GM23338 (cell line): ENCODE results near the gene GJB3.

Experiments used
- CREB1 ChIP-seq: fragments of 250-450 bp; sonication (Bioruptor Pico); IDR thresholded peaks from 2 replicates; pipeline ENCODE4 v1.5.0; 2020; ENCODE audit warnings: low read depth, mild to moderate bottlenecking, moderate library complexity
- EZH2 ChIP-seq: fragments of 200-600 bp; sonication (generic); IDR thresholded peaks from one replicate; pipeline ENCODE4 v1.8.0; 2017; ENCODE audit warnings: antibody characterized with exemption, mild to moderate bottlenecking, low read depth; ENCODE audit not compliant: unreplicated experiment
- JUNB ChIP-seq: IDR thresholded peaks from one replicate; pipeline ENCODE4 v1.6.1; 2016; ENCODE audit warnings: antibody characterized with exemption; ENCODE audit not compliant: unreplicated experiment
- NANOG ChIP-seq: IDR thresholded peaks from 2 replicates; pipeline ENCODE4 v1.6.1; 2016; ENCODE audit warnings: antibody characterized with exemption, borderline replicate concordance
- POLR2AphosphoS5 ChIP-seq: IDR thresholded peaks from 2 replicates; pipeline ENCODE4 v1.6.1; 2016; ENCODE audit warnings: antibody characterized with exemption, low read depth
- ZNF114 ChIP-seq: fragments of 250-450 bp; sonication (Bioruptor Pico); IDR thresholded peaks from 2 replicates; pipeline ENCODE4 v1.5.0; 2020; ENCODE audit warnings: mild to moderate bottlenecking, moderate library complexity
- TF ChIP-seq, protein P1 (sequence below), 2 experiments: fragments of 200-600 bp in 1 of 2; sonication (generic) in 1 of 2; conservative IDR thresholded peaks; 2 replicates each; pipeline versions ENCODE4 v1.5.1 to v1.6.1; 2016 to 2017; ENCODE audit warnings: antibody characterized with exemption in 2 of 2, low read depth in 2 of 2, mild to moderate bottlenecking in 2 of 2, moderate library complexity in 1 of 2
- TF ChIP-seq, protein P2 (sequence below): IDR thresholded peaks from one replicate; pipeline ENCODE4 v1.6.1; 2018; ENCODE audit warnings: antibody characterized with exemption; ENCODE audit not compliant: unreplicated experiment

DNA sequence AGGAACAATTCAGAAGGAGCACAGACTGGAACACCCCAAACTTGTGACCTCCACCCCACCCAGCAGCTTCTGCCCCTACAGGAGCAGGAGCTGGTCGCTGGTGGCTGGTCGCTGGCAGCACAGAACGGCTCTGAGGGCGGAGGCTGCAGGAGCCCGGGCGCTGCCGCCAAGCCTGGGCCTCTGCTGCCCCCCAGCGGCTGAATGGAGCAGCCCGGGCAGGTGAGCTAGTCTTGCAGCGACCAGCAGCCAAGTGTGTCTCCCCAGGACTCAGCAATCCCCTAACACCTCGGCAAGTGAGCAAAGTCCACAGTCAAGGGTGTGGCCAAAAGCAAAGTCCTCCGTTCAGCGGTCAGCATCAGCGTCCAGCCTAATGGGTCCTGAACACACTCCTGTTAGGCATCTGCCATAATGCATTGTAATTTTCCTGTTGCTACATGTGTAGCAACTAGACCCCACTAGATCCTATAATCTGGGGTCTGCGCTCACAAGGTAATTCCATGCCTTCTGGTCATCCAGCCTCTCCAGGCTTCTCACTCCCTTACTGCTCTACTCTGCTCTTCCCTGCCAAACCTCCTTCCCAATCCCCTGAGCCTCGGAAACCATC is 38.2 kb upstream of the GJB3 start:
- TF ChIP-seq, protein P1, sequence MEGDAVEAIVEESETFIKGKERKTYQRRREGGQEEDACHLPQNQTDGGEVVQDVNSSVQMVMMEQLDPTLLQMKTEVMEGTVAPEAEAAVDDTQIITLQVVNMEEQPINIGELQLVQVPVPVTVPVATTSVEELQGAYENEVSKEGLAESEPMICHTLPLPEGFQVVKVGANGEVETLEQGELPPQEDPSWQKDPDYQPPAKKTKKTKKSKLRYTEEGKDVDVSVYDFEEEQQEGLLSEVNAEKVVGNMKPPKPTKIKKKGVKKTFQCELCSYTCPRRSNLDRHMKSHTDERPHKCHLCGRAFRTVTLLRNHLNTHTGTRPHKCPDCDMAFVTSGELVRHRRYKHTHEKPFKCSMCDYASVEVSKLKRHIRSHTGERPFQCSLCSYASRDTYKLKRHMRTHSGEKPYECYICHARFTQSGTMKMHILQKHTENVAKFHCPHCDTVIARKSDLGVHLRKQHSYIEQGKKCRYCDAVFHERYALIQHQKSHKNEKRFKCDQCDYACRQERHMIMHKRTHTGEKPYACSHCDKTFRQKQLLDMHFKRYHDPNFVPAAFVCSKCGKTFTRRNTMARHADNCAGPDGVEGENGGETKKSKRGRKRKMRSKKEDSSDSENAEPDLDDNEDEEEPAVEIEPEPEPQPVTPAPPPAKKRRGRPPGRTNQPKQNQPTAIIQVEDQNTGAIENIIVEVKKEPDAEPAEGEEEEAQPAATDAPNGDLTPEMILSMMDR (conservative IDR thresholded peaks at IDR 0.05; ENCODE audit: low read depth in 2 of 2), result peak; percentile 70 to 97
- TF ChIP-seq ZNF114 (CRISPR knock-in tag) (no peak), POLR2AphosphoS5 (no peak), JUNB (no peak), EZH2 (no peak), CREB1 (CRISPR knock-in tag) (no peak), NANOG (no peak)
- TF ChIP-seq, protein P2, sequence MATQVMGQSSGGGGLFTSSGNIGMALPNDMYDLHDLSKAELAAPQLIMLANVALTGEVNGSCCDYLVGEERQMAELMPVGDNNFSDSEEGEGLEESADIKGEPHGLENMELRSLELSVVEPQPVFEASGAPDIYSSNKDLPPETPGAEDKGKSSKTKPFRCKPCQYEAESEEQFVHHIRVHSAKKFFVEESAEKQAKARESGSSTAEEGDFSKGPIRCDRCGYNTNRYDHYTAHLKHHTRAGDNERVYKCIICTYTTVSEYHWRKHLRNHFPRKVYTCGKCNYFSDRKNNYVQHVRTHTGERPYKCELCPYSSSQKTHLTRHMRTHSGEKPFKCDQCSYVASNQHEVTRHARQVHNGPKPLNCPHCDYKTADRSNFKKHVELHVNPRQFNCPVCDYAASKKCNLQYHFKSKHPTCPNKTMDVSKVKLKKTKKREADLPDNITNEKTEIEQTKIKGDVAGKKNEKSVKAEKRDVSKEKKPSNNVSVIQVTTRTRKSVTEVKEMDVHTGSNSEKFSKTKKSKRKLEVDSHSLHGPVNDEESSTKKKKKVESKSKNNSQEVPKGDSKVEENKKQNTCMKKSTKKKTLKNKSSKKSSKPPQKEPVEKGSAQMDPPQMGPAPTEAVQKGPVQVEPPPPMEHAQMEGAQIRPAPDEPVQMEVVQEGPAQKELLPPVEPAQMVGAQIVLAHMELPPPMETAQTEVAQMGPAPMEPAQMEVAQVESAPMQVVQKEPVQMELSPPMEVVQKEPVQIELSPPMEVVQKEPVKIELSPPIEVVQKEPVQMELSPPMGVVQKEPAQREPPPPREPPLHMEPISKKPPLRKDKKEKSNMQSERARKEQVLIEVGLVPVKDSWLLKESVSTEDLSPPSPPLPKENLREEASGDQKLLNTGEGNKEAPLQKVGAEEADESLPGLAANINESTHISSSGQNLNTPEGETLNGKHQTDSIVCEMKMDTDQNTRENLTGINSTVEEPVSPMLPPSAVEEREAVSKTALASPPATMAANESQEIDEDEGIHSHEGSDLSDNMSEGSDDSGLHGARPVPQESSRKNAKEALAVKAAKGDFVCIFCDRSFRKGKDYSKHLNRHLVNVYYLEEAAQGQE, result no peak
